ENCODE results near the gene ZNF385C.

The ZNF385C gene

DNA sequence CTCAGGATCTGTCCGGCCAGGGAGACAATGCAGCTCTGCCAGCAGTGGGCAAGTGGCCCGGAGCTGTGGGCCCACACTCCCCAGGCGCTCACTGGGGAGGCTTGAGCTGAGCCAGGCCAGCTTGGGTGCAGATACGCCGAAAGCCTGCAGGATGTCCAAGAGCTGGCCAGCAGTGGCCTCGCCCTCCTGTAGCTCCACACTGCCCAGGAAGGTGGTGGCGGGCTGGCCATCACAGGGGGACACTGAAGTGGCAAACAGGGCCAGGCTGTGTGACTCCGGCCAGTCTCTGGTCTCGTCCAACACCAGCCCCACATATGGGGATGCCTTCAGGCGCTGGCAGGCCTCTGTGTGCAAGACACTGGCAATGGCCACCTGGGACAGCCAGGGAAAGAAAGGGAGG, 57.5 kb downstream of the ZNF385C start:
- H3K4me3 Mint-ChIP-seq = no peak overlapping the region
- H3K9me3 Mint-ChIP-seq = no peaks in the 10 kb centered on the region
- H3K27me3 Mint-ChIP-seq = no peaks in the 10 kb centered on the region
- no peak for DNase-seq (ENCODE audit: low spot score in 2 of 2)
- H3K27ac Mint-ChIP-seq (ENCODE audit: low read depth) = no peak overlapping the region
- no peaks in the 10 kb centered on the region for H3K4me1 Mint-ChIP-seq
- no peaks in the 10 kb centered on the region for H3K36me3 Mint-ChIP-seq (ENCODE audit: insufficient read depth)
- ATAC-seq (replicated peaks; ENCODE audit: extremely low read depth, poor library complexity, severe bottlenecking) = no peak

DNA sequence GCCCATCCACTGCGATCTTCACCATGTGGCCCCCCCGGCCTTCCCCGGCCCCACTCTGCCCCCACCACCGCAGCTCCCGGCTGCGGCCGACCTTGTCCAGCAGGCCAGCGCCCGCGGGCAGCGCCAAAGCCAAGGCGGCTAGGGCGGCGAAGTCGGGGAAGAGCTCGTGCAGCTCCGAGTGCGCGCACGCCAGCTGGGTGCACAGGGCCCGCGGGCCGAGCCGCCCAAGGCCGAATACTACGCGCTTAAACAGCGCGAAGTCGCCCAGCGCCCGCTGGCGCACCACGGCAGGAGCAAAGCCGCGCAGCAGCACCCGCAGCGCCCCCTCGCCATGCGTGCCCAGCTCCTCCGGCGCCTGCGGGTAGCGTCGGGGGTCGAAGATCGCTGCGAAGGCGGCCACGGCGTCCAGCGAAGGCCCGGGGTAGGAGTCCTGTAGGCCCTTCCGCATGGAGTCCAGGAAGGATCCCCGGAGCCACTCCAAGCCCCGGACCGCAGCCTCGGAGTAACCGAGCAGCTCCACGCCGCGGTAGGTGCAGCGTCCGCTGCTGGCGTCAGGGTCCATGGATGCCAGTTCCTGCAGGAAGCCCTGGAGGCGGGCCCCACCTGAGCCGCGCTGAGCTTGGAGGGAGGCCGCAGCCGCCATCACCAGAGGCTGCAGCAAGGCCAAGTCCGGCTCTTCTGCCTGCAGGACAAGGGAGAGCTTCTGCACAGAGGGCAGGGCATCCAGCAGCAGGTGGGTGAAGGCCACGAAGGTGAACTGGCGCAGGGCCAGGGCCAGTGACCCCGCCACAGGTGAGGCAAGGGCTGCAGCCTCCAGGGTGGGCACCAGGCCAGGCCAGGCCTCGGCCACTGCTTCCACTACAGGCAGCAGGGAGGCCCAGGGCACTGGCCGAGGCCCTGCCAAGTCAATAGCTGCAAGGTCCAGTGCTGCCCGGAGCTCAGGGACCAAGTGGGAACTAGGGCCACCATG, 58.2 kb downstream of the ZNF385C start:
- DNase-seq (ENCODE audit: low spot score in 2 of 2) = no peak
- Mint-ChIP-seq H3K27ac (ENCODE audit: low read depth) (no peak overlapping the region), H3K27me3 (no peaks in the 10 kb centered on the region), H3K4me1 (no peaks in the 10 kb centered on the region), H3K9me3 (no peaks in the 10 kb centered on the region), H3K36me3 (ENCODE audit: insufficient read depth) (no peaks in the 10 kb centered on the region), H3K4me3 (no peak overlapping the region)
- no peak for ATAC-seq (replicated peaks; ENCODE audit: extremely low read depth, poor library complexity, severe bottlenecking)

DNA sequence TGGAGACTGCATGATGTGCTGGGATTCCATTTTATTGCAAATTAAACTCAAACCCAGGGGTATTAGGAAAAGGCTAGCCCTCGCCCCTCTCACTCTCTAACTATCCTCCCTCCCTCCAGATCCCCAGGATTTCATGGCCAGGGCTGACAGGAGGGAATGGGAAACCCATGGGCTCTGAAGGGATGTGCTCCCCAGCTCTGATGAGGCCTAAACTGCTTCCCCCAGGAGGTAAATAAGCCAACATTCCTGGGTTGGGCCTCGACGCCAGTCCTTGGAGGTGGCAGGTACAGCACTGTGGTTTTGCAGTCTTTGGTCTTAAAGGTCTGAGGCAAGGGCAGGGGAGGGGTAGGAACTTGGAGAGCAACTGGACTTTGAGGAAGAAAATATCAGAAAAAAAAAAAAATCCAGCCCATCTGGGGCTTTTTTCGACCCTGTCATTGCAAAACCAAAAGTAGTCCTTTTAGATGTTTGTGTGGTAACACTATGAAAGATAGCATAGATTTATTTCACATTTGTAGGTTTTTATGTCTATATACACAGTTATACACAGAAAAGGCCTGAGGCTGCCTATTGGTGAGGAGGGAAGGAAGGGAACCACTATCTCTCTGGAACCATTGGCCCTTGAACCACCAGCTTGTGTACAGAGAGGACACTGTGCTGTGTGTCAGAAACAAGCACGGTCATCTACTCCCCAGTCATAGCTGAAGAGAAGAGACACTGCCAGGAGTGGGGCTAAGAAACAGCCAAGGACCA, 59.9 kb downstream of the ZNF385C start:
- Mint-ChIP-seq H3K36me3 (ENCODE audit: insufficient read depth) (no peaks in the 10 kb centered on the region), H3K4me3 (no peak overlapping the region), H3K4me1 (peaks cover 6% of the 10 kb centered on the region), H3K9me3 (no peaks in the 10 kb centered on the region), H3K27me3 (no peaks in the 10 kb centered on the region), H3K27ac (ENCODE audit: low read depth) (no peak overlapping the region)
- no peak for DNase-seq (ENCODE audit: low spot score in 2 of 2)
- ATAC-seq (replicated peaks; ENCODE audit: extremely low read depth, poor library complexity, severe bottlenecking) = no peak

DNA sequence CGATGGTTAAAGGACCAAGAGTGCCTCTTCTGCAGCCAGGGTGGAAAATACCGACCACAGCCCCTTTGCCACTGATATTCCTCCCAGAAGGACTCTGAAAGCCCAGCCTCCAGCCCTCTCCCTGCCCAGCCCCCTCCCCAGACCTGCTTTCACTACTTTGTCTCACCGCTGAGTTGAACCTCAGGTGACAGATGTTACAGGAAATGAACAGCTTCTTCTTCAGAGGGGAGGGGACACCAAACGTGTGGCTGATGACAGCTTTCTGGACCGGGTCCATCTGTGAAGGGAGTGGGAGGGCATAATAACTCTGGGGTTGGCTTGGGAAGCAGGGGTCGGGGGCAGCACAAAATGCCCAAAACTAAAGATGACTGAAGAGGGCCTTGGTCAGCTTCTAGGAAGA, 64.2 kb downstream of the ZNF385C start:
- DNase-seq (ENCODE audit: low spot score in 2 of 2) (no peak), ATAC-seq (replicated peaks; ENCODE audit: extremely low read depth, poor library complexity, severe bottlenecking) (no peak)
- Mint-ChIP-seq H3K36me3 (ENCODE audit: insufficient read depth) (peaks cover 2% of the 10 kb centered on the region), H3K4me3 (no peak overlapping the region), H3K4me1 (peaks cover 6% of the 10 kb centered on the region), H3K27ac (ENCODE audit: low read depth) (no peak overlapping the region), H3K27me3 (no peaks in the 10 kb centered on the region), H3K9me3 (no peaks in the 10 kb centered on the region)

DNA sequence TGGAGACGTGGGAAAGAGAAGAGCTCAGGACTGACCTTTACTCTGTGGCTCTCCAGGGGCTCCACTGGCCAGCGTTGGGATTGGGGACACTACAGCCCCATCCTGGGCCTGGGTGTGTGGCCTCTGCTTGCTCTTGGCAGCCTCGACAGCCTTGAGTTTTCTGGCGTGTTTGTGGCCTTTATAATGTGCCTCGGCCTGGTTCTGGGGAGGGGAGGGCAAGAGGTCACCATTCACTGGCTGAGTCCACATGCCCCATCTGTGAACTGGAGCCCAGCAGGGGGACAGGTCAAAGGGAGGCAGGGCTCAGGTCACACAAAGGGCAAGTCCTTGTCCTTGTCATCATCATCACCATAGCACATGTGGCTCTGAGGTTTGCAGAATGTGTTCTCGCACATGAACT, 66.7 kb downstream of the ZNF385C start:
- no peak overlapping the region for H3K4me3 Mint-ChIP-seq
- no peaks in the 10 kb centered on the region for H3K27me3 Mint-ChIP-seq
- no peaks in the 10 kb centered on the region for H3K9me3 Mint-ChIP-seq
- DNase-seq (ENCODE audit: low spot score in 2 of 2) (no peak), ATAC-seq (replicated peaks; ENCODE audit: extremely low read depth, poor library complexity, severe bottlenecking) (no peak)
- peaks cover 2% of the 10 kb centered on the region for H3K36me3 Mint-ChIP-seq (ENCODE audit: insufficient read depth)
- H3K27ac Mint-ChIP-seq (ENCODE audit: low read depth) = no peak overlapping the region
- peaks cover 6% of the 10 kb centered on the region for H3K4me1 Mint-ChIP-seq

DNA sequence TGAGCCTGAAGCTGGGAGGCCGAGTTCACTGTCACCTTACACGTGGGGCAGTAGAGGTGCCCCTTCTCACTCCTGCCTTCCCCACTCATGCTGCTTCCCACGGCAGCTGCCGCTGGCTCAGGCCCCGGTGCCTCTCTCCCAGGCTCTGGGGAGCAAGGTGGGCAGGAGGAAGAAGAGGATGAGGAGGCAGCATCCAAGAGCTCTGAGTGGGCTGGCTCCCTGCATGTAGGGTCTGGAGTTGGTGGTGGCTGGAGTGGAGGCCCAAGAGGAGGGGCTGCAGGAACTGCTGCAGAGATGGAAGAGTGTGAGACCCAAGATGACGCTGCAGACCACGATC, 69.5 kb downstream of the ZNF385C start:
- DNase-seq (ENCODE audit: low spot score in 2 of 2) = no peak
- Mint-ChIP-seq H3K4me1 (peaks cover 10% of the 10 kb centered on the region), H3K27me3 (no peaks in the 10 kb centered on the region), H3K9me3 (no peaks in the 10 kb centered on the region), H3K27ac (ENCODE audit: low read depth) (no peak overlapping the region), H3K36me3 (ENCODE audit: insufficient read depth) (peaks cover 7% of the 10 kb centered on the region), H3K4me3 (no peak overlapping the region)
- ATAC-seq (replicated peaks; ENCODE audit: extremely low read depth, poor library complexity, severe bottlenecking) = no peak

DNA sequence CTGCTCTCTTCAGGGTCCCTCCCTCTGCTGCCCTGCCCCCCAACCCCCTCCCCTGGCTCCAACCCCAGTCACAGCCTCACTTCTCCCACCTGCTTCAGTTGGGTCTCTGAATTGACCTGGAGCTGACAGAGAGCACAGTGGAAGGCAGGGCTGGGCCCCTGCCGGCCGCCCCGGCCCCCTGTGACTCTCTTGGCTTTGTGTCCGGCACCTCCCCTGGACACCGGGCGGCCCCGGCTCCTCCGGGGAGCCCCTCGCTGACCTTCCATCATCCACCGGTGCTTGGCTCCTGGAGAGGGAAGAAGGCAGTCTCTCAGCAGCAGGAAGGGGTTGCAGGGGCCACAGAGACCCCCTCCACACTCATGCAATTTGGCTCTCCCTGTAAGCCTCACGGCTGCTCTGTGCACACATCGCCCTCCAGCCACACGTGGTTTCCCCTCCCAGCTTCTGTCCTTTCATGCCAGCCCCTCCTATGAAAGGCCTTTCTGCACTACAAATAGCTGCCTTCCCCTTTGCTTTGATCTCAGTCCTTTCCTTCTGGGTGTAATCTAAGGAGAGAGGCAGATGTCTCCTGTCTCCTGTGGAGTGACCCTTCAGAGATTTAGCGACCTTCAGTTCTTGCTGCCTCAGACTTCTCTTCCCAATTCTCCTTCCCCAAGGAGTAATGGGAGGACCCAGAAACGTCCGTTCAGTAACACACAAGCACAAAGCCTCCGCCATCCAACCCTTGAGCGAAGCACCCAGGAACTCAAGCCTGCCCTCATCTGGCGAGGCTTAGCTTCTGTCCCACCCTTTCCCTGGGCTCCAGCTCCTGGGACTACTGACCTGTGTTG, 70.1 kb downstream of the ZNF385C start:
- H3K9me3 Mint-ChIP-seq = no peaks in the 10 kb centered on the region
- H3K36me3 Mint-ChIP-seq (ENCODE audit: insufficient read depth) = peaks cover 8% of the 10 kb centered on the region
- DNase-seq (ENCODE audit: low spot score in 2 of 2) (no peak), ATAC-seq (replicated peaks; ENCODE audit: extremely low read depth, poor library complexity, severe bottlenecking) (no peak)
- H3K4me3 Mint-ChIP-seq = no peak overlapping the region
- H3K4me1 Mint-ChIP-seq = peaks cover 6% of the 10 kb centered on the region
- H3K27me3 Mint-ChIP-seq = no peaks in the 10 kb centered on the region
- H3K27ac Mint-ChIP-seq (ENCODE audit: low read depth) = no peak overlapping the region

DNA sequence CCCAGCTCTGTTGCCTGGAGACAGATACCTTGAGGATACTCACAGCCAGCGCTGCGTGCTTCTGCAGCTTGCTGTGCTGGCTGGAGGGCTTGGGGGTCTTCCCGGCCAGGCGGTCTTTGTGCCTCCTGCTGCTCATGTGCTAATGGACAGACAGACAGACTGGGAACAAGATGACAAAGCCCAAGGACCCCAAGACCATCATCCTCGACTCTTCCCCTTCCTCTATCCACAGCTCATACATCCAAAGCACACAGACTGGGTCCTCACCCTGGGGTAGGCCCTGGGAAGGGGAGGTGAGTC, 70.7 kb downstream of the ZNF385C start:
- Mint-ChIP-seq H3K4me1 (peaks cover 6% of the 10 kb centered on the region), H3K9me3 (no peaks in the 10 kb centered on the region), H3K36me3 (ENCODE audit: insufficient read depth) (peaks cover 11% of the 10 kb centered on the region), H3K27ac (ENCODE audit: low read depth) (no peak overlapping the region), H3K4me3 (no peak overlapping the region), H3K27me3 (no peaks in the 10 kb centered on the region)
- no peak for ATAC-seq (replicated peaks; ENCODE audit: extremely low read depth, poor library complexity, severe bottlenecking)
- no peak for DNase-seq (ENCODE audit: low spot score in 2 of 2)

DNA sequence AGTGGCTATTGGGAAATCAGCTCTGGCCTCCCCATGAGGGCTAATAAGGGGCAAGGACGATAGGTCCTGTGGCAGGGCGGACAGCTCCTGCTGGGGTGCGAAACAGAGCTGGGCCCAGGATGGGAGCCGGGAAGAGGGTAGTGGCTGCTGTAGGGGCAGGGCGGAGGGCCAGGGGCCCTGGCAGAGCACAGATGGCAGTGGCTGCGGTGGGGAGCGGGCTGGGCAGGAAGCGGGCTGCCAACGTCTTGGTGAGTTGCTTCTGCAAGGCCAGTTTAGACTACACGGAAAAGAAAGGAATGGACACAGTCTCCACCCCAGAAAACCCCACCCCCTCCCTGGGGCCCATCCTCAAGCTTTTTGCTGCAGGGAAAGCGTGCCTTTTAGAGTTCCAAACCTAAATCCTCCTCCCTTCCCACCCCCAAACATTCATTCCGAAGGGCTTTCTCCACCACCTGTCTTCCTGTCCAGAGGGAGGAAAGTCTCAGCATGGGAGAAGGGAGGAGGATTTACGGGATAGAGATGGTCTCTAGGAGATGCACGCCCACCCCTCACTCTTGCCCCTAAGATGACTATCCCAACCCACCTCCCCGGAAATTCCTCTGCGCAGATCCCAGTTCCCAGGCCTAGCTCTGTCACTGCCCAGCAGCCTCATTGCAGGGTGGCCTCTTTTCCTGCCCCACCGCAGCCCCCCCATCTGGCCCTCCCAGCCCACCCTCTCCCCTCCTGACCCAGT, 71.2 kb downstream of the ZNF385C start:
- no peak overlapping the region for H3K4me3 Mint-ChIP-seq
- no peak overlapping the region for H3K27ac Mint-ChIP-seq (ENCODE audit: low read depth)
- H3K27me3 Mint-ChIP-seq = no peaks in the 10 kb centered on the region
- ATAC-seq (replicated peaks; ENCODE audit: extremely low read depth, poor library complexity, severe bottlenecking) (no peak), DNase-seq (ENCODE audit: low spot score in 2 of 2) (no peak)
- no peaks in the 10 kb centered on the region for H3K9me3 Mint-ChIP-seq
- peaks cover 6% of the 10 kb centered on the region for H3K4me1 Mint-ChIP-seq
- peaks cover 13% of the 10 kb centered on the region for H3K36me3 Mint-ChIP-seq (ENCODE audit: insufficient read depth)

DNA sequence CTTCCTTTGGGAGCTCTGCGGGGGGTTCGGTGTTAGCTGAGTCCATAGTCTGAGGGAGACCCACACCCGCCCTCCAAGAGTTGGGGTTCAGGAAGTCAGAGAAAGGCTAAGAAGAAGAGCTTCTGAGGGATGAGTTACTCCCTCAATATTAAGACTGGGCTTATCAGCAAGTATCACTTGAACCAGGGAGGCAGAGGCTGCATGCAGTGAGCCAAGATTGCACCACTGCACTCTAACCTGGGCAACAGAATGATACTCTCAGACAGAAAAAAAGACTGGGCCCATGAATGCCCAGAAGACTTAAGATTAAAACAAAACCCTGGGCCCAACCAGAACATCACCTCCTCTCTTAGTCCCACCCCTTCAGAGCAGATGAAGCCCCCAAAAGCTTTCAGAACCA, 72.3 kb downstream of the ZNF385C start:
- Mint-ChIP-seq H3K27ac (ENCODE audit: low read depth) (no peak overlapping the region), H3K9me3 (no peaks in the 10 kb centered on the region), H3K27me3 (no peaks in the 10 kb centered on the region), H3K4me3 (no peak overlapping the region), H3K36me3 (ENCODE audit: insufficient read depth) (peaks cover 16% of the 10 kb centered on the region), H3K4me1 (peaks cover 14% of the 10 kb centered on the region)
- ATAC-seq (replicated peaks; ENCODE audit: extremely low read depth, poor library complexity, severe bottlenecking) = no peak
- DNase-seq (ENCODE audit: low spot score in 2 of 2) = no peak

DNA sequence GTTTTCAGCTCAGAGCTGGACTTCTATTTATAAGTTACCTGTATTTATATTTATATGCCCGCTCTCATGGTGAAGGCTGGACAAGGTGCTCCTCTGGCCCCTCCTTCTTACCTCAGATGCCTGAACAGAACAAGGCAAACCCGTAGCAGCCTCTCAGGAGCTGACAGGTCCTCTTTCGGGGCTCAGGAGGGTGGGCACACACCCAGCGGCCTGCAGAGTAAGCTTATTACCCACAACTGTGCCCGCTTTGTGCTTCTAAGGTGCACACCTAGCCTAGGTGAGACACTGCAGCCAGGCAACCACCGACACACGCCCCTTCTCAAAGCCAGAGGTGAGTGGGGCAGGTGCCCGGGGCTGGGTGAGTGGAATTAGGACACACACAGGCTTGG, 73.1 kb downstream of the ZNF385C start:
- no peak for ATAC-seq (replicated peaks; ENCODE audit: extremely low read depth, poor library complexity, severe bottlenecking)
- Mint-ChIP-seq H3K27ac (ENCODE audit: low read depth) (no peak overlapping the region), H3K36me3 (ENCODE audit: insufficient read depth) (peaks cover 18% of the 10 kb centered on the region), H3K4me1 (peaks cover 21% of the 10 kb centered on the region), H3K27me3 (no peaks in the 10 kb centered on the region), H3K4me3 (no peak overlapping the region), H3K9me3 (no peaks in the 10 kb centered on the region)
- DNase-seq (ENCODE audit: low spot score in 2 of 2) = no peak

Measured in central memory CD8-positive, alpha-beta T cell (primary cell).